NCI-H1436 (cell line): ENCODE measurements around the gene SLIT3.

Source experiments
- DNase-seq: peaks from one replicate; lab custom pipeline; 2025; lab: John Stamatoyannopoulos, UW

The SLIT3 gene

DNA sequence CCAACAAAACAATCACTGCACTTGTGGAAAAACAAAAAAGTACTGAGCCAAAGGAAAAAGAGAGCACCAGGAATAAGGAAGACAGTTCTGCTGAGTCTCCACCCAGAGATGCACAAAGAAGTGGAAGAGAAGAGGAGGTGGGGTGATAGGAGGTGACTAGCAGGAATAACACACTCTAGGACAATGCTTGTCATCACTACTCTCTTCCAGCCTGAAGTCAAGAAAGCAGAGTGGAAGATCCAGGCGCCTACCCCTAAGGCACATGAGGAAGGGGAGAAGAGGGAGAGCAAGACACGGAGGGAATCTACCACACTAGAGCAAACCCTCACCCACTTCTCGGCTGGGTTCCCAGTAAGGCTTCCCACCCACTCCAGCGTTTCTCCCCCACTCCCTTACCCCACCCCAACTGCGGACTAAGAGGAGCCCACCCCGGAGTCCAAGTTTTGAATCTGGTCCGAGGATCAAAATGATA, 1.7 kb downstream of the SLIT3 start:
- DNase-seq: no peak

DNA sequence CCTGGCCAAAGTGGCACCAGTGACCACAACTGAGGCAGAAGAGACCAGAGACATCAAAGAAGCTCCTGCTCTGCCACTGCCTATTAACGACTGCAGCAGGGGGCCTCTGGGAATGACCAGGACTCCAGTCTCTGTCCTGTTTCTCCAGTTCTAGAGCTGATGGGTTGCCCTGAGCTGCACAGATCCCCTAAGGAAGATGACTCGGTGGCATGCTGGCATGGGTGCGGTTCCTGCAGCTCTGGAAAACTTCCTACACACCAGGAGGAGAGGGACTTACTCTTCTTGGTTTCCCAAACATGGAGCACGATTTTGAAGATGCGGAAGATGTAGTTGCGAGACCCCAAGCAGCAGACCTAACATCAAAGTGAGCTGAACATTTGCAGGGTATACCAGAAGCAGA, 2.7 kb downstream of the SLIT3 start:
- no peak for DNase-seq

DNA sequence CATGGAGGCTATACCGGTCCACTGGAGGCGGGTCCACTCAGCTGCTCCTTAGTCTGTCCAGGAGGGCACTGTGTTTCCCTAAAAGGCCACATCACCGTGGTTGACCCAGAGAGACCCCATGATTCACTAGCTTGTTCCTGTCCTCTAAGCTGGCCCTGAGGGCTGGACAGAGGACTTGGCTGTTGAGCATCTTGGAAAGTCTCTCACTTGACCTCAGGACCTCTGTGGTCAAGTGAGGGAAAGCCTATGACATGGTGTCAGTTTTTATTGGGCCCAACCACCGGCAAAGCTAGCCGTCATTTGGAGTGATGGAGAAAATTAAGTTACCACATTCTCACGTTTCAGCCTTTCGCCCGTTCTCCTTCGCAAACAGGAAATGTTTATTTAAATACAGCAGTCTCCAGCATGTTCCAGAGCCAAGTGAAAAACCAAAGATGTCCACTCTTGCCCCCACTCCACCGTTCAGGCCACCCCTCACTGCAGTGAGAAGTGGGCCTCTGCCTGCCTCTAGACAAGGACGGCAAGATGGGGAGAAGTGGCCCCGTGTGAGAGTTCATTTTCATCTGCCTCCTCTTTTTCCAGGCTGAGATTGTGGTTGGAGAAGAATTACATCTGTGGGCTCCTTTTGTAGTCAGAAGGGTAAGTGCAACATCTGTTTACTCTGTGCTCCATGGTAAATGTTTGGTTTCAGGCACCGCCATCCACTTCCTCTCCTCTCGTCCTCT, 4.4 kb downstream of the SLIT3 start:
- DNase-seq: no peak

DNA sequence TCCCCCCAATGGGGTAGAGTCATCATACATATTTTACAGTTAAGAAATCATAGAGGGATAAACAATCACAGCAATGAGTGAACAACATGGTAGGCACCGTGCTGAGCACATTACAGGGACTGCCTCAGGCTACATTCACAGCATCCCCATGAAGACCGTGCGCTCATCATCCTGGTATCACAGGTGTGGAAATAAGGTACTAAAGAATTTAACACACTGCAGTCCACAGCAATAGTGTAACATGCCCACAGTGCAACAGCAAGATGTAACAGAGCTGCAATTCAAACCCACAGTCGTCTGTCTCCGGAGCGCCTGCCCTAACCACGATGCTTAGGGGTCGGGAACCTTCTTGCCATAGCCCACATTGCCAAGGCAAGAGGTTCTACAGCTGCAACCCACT, 5.6 kb downstream of the SLIT3 start:
- DNase-seq: no peak

DNA sequence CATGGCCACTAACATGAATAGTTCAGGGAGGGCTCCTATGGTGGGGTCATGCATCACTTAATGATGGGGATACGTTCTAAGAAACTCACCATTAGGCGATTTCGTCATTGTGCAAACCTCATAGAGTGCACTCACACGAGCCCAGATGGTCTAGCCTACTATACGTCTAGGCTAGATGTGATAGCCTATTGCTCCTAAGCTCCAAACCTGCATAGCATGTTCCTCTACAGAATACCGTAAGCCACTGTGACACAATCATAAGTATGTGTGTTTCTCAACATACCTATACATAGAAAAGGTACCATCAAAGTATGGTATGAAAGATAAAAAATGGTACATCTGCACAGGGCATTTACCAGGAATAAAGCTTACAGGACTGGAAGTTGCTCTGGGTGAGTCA, 6.3 kb downstream of the SLIT3 start:
- no peak for DNase-seq

DNA sequence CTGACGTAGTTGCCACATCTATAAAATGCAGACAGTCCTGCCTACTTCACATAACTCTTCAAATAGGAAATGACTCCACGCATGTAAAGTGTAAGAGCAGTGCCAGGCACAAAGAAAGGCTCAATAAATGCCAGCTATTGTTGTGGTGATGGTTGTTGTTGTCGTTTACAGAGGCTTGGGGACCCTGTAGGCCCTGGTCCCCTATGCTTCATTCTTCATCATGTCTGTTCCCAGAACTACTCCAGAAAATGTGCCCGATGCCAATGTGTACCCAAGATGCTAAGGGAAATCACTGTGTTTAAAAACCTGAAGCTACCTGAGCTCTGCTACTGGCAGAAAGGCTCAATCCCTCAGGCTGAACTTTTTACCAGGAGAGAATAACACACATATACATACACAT, 9.1 kb downstream of the SLIT3 start:
- no peak for DNase-seq

DNA sequence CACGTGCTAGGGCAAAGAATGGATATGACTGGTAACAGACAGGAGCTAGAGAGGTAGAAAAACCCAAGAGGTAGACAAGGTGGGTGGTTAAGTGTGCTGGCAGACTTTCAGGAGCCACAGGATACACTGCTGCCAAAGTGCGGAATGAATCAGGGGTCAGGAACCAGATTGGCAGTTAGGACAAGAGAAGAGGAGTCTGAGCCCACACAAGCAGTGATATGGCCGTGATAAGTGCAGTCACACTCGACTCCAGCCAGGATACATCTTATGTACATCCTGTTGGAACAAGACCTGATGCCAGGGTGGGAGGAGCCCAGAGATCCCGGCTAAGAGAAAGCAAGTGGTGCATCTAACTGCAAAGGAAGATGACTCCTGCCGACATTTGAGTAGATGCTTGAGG, 10.0 kb downstream of the SLIT3 start:
- no peak for DNase-seq

DNA sequence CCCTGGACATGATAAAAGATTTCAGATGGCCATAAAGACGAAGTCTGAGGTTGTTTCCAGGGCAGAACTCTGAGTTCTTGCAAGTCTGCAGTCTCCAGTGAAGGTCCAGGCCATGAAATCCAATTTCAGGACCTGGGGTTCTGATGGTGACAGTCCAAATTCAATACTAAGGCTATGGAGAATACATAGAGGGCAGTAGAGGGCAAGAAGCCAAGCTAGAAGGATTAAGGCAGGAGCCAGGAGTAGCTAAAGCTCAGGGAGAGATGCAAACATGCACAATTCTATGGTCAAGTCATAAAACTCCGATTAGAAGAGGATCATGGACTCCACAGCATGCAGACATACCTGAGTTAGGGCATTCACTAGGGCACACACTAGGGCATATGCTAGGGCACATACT, 11.4 kb downstream of the SLIT3 start:
- DNase-seq: no peak

DNA sequence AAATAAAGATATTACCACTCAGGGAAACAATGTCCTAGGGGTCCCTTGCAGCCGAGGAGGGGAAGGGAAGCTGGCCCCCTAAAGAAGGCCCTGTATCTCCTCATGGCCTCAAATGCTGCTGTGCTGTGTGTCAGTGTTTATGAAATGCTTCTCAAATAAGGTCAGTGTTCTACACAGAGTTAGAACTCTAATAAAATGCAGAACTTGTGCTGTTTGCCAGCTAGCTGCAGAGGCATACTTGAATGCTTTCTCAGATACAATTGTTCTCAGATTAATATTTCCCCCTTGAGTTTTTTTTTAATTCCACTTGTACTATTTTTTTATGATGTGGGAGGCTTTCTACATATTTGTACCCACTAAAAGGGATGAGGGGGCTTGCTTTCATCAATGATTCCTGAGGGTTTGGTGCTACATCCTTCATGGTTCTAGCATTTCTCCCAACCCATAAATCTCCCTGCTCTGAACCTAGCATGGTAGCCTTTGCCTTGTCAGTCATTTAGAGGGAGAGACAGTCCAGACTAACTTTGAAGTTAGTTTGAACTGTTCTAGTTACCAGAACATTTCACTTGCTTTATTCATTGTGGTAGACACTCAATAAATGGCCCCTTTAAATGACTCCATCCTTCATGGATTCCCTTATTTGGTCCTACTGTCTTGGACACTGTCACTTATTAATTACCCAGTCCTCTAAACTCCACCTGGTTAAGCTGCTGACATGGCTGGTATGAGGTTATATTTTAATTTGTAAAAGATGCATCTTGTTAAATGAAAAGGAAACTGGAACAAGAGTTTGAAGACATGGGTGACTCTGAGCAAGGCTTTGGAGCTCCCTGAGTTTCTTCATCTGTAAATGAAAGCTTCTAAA, 12.6 kb downstream of the SLIT3 start:
- no peak for DNase-seq

DNA sequence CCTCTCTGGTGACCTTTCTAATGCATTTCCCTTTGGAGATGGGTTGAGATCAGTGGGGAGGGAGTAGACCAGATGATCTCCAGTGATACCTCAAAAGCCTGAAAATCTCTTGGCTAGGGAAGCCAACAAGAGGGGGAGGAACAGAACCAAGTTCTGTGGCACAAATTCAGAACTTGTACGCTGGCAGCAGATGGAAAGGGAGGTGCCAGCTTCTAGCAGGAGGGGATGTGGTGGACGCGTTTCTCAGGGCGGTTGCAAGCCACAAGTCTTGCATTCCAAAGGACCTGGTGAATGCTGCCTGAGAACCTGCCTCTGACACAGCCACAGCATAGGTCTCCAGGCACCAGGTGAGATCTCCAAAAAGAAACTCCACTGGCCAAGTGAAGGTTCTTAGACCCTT, 13.4 kb downstream of the SLIT3 start:
- no peak for DNase-seq

DNA sequence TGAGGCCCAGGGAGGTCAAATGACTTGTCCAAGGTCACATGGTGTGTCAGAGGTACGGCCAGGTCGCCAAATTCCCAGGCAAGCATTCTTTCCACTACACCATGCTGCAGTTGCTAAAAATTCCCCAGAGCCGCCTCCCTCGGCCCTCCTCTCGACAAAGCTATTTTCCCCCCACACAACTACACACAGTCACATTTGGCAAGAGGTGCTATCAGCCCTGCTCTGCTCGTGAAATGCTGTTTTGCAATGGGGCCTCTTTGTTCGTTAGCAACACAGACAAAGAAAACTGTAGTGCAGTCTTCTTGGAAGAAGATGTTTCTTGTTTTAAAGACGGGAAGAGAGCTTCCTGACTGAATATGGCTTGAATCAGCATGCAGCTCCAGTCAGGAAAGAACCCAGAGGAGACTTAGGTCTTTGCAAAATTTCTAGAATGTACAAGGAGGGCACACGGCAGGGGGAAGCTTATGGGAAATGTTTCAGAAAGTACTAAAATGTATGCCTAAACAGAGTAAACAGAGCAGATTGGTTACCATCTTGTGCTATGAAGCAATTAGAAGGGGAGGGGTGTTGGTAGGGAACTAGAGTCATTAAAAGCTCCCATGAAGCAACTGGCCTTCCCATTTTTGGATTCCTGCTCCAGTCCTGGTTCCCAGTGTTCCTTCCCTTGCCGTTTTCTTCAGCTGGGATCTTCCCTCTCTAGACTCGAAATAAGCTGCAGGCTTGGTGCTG, 14.2 kb downstream of the SLIT3 start:
- DNase-seq: no peak

DNA sequence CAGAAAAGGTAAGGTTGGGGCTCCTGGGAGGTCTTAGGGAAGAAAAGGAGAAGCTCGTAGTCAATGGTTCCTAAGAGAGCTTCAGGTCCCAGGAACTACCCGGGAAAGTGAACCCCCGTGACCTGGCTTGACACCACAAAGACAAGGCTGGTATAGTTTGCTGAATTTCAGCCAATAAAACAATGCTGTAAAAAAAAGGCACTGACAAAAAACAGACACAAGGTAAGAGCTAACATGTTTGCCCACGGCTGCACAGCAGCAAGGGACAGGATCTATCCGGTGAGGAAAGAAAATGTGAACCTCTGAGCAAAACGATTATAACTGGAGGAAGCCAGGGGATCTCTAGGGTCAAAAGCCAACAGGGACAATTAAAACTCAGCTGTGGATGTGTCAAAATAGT, 17.1 kb downstream of the SLIT3 start:
- no peak for DNase-seq

DNA sequence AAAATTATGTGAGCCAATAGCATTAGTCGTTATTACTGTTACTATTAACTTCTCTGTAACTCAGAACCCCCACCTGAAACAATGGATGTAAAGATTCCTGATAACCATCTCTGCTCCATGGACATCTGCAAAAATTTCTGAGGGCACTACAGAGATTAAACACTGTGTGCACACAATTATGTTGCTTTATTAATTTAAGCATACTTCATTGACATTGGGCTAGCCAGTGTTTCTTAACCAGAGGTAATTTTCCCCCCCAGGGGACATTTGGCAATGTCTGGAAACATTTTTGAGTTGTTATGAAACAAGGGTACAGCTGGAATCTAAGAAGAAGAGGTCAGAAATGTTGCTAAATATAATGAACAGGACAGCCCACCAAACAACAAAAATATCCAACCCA, 19.3 kb downstream of the SLIT3 start:
- no peak for DNase-seq

DNA sequence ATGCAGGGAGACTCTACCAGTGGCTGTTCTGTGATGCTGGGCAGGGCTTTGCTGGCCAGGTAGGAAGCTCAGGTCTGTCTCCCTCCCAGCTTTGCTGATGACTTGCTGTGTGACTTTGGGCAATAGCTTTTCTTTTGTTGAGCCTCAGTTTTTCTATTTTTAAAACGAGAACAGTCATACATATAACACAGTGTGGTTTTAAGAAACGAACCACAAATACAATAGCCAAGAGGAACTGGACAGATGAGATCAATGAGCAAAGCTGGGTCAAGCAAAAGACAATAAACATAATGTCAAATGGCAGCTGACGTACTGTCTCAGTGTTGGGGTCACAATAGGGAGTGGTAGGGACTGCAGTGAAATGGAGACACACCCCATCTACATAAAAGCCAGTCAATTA, 20.2 kb downstream of the SLIT3 start:
- DNase-seq: no peak

DNA sequence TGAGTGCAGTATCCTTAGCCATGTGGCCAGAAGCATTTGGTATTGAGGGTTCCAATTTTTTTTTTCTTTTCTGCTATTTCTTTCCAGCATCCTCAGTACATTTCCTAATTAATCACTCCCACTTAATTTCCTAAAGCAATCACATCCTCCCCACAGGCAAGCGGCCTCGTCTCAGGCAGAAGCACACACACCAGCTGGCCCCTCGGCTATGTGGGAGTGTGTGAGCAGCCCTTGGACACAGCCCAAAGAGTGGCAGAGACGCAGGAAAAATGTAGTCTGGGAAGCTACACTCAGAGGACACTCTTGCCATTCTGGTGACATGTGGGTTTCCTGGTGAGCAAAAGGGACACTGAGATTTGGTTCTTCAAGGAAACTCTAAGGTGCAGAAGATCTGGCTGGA, 20.7 kb downstream of the SLIT3 start:
- no peak for DNase-seq

DNA sequence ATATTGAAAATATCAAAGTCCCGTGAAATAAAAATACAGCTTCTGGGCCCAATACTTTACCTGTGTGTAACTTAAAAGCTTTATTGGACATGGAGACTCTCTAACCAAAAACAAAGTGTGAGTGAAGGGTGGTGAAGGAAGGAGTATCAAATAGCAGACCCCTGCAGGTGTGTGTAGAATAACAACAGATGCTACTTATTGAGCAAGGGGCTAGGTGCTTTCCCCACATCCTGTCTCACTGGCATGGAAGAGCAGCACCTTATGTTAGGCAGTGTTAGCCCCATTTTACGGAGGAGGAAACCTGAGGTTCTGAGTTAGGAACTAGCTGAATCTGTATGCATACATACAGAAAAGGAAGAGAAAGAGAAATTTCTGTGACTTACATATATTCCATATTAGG, 21.8 kb downstream of the SLIT3 start:
- no peak for DNase-seq

DNA sequence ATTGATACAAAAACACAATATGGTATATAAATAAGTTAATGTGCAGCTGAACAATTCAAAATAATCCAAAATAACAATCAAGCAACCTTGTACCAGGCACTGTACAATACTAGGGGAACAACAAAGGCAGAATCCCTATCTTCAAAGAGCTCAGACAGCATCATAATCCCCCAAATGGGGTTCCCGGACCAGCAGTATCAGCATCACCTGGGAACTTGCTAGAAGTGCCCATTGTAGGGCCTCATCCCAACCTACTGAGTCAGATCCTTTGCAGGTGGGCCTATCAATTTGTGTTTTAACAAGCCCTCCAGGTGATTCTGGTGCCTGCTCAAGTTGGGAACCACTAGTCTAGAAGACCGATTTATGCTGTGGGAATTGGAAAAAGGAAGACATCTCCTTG, 27.1 kb downstream of the SLIT3 start:
- DNase-seq: no peak

DNA sequence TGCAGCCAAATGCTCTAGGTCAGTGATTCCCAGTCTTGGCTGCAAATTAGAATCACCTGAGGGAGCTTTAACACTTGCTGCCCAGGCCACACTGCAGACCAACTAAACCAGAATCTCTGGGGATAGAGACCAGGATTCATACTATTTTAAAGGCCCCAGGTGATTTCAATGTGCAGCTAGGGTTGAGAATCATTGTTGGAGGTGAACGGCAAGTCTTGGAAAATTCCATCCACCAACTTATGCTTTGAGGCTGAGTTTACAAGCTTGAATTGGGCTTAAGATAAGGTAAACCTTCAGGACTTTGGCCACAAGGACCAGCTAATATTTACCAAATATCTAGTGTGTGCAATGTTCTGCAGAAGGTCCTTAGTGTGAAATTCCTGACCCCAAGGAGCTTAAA, 27.5 kb downstream of the SLIT3 start:
- DNase-seq: no peak

DNA sequence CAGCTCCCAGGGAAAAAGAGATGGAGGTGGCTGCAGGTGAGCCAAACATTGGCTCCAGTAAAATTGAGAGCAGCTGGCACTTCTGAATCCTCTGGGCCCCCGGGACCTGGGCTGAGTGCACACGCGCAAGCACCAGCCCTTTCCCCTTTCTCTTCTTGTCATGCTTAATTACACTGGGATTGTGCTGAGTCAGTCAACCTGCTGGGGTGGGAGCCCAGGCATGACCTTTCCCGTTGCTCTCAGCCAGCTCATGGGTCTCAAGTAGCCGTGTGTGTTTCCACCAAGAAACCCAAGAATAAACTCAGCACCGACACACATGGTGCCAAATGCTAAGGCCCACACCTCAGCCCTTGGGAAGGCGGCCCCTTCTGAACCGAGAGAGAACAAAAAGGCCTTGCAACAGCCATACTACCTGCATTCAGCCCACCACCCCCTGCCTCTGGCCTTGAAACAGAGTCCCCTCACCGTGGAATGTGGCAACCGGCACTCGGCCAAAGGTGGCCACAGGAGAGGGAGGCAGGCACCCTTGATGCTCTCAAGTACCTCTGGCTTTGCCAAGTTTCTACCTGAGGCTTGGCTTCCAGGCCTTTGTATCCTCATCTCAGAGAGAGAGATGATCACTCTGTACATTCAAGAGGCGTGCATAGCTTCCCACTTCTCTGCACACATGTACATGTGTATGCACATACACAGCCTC, 28.1 kb downstream of the SLIT3 start:
- no peak for DNase-seq

DNA sequence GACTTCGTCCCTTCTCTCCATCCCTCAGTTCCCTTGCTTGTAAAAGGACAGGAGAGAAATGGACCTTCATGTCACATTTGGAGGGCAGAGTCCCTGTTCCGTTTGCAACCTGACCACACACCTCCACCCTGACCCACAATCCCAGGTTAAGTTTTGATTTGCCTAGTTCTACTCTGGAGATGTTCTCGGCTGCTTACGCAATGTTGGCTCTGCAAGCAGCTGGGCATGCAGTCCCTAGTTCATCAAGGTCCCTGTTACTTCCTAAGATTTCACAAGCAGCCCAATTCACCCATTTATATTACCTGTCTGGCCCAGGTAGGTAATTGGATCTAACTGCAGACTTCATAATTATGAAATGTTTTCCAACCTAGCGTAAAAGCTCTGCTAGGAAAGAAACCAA, 28.8 kb downstream of the SLIT3 start:
- no peak for DNase-seq

DNA sequence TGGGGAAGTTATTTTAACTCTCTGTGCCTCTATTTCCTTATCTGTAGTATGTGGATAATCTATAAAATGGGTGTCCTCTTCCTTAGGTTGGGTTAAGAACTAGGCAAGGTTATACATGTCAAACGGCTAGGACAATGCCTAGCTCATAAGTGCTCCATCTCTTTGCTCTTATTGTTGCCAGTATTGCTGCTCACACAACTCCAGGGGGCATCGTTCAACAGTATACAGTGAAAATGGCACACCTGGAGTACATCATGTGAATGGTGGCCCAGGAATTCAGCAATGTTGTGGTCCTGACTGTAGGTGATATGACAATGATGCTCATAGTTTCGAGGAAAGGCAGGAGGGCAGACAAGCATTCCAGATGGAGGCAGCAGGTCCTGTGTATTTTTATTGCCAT, 30.1 kb downstream of the SLIT3 start:
- DNase-seq: no peak

DNA sequence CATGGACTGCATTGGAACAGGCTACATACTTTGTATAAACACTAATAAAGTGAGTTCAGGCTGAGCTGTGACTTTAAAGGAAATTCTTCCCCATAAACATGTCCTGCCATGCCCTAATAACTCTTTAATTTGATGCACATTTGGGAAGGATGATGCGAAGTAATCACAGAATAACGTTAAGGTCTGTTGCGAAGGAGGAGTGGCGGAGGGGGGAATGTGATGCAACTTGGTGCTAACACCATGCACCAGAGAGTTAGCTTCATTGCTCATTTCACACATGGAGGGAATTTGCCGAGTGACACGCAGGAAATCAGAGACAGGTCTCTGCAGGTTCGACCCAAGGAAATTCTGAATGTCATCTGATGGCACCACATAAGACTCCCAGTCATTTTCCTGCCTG, 32.9 kb downstream of the SLIT3 start:
- DNase-seq: no peak
